HG03432 (cell line): ENCODE data around the gene PTRH1.
A peak's percentile ranks its signal among the peaks of the same experiment; 100 is the strongest.
"Not testable (repeated sequence)": the region's sequence is repeated elsewhere in the genome, so short reads cannot be mapped to it uniquely, and the experiment has no call there.

Source experiments
- ATAC-seq: cut with Tn5 transposase; IDR thresholded peaks from one replicate; pipeline ENCODE4 v1.9.1; 2021; ENCODE audit warnings: mild to moderate bottlenecking, moderate library complexity; ENCODE audit not compliant: unreplicated experiment

The PTRH1 gene, protein sequence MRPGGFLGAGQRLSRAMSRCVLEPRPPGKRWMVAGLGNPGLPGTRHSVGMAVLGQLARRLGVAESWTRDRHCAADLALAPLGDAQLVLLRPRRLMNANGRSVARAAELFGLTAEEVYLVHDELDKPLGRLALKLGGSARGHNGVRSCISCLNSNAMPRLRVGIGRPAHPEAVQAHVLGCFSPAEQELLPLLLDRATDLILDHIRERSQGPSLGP

GRCh38 chr9:127715470-127716337 is at the start of gene PTRH1, which contains the start of gene TTC16:
PTRH1 (minus strand) TSS chr9:127715663; CDS start chr9:127715639, 24 bp downstream.
TTC16 (plus strand) TSS chr9:127716079; CDS start chr9:127716146, 67 bp downstream.
- ATAC-seq: peak; percentile 88

DNA sequence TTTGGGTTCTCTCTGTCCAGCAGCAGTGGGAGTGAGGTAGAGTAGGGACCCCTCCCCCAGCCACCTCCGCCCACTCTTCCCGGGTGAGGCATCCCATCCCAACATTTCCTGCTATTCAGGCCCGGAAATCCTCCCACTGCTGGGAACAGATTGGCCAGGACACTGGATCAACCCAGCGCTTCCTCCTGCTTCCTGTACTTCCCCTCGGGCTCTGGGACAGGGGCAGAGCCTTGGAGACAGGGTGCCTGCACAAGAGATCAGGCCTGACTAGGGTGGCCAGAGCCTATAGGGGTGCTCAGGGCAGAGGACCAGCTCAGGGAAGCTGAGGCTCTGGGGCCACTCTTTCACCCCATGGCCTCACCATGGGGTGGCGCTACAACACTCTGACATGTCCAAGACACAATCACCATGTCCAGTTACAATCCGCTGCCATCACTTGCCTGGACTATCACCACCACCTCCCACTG is 48.5 kb upstream of the PTRH1 start:
- ATAC-seq: no peak

DNA sequence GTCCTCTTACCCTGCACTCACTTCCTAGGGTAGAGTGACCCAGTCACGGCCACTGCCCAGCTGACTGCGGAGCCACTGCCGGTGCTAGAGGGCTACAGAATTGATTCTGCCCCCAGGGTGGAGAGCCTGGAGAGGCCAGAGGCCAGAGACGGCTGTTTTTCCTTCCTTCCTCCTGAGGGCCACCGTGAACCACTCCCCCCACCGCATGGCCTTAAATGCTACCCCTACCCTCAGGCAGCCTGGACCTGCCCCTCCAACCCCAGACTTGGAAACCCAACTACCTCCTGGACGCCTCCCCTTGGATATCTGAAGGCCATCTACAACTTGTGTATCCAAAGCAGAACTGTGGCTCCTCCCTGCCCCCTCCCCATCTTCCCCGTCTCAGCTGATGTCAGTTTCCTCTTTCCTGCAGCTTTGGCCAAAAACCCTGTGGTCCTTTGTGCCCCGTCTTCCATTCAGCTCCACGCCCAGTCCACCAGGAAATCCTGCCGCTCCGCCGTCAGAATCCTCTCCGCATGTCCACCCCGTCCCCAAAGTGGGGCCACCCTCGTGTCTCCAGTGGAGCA is 46.7 kb upstream of the PTRH1 start:
- no peak for ATAC-seq

DNA sequence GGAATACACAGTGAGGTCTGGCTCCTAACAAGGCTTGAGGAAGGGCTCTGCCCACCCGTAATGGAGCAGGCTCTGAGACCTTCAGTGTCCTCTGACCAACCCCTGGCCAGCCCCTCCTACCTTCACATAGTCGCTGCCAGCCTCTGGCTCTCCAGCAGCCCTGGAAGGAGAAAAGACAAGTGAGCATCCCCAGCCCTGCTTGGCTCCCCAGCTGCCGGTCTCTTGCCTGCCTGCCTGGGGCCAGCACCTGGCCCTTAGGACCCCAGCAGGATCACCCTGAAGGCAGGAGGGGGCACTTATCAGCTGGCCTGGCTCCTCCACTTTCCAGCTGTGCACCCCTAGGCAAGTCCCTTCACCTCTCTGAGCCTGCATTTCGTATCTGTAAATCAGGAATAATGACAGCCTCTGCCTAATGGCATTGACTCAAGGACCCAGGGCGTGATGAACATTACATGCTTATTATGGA is 46.1 kb upstream of the PTRH1 start:
- no peak for ATAC-seq

DNA sequence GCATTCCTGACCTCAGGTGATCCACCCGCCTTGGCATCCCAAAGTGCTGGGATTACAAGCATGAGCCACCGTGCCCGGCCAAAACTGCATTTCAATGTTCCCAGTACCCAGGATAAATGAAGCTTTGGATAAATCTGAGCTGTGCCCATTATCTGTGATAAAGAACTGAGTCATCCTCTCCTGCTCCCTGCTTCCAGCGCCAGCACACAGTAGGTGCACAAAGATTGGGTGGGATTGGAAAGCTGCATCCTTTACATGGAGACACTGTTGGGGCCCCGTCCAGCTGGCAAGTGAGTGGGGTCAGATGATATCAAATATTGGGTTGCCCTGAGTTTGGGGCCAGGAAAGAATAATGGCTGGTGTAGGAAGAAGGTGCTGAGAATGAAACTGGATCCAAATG is 45.6 kb upstream of the PTRH1 start:
- no peak for ATAC-seq

DNA sequence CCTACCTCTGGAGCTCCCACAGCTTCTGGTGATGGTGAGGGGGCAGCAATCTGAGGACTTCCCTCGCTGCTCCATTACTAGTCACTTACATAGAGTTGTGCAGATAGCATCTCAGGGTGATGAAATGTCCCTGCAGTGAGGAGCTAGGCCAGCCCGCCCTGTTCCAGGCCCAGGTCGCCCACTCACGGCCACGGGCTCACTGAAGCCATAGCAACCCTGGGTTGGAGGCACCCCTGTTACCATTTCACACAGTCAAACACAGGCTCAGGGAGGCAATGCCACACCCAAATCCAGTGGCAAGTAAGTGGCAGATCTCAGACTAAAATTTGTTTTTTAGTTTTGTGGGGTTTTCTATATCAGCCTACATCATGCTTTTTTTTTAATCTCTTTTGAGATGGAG is 43.4 kb upstream of the PTRH1 start:
- no peak for ATAC-seq

- not testable (repeated sequence) for ATAC-seq
These were observed 41.3 kb upstream of the PTRH1 start for GRCh38 chr9:127756776-127757175.

DNA sequence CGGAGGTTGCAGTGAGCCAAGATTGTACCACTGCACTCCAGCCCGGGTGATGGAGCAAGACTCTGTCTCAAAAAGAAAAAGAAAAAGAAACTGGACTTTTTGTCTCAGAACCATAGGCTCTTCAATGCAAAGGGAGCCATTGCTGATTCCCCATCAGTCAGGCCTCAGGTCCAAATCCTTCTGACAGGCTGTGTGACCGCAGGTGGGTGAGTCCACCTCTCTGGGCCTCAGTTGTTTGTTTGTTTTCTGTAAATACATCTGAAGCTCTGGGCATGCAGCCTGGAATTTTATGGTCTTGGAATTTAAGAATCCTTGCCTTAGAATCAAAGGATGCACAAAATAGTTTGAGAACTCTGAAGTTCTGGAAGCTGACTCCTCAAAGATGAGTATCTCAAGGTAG is 40.8 kb upstream of the PTRH1 start:
- no peak for ATAC-seq

GRCh38 chr9:127755061-127756060 is 39.9 kb upstream of the PTRH1 start:
- no peak for ATAC-seq

DNA sequence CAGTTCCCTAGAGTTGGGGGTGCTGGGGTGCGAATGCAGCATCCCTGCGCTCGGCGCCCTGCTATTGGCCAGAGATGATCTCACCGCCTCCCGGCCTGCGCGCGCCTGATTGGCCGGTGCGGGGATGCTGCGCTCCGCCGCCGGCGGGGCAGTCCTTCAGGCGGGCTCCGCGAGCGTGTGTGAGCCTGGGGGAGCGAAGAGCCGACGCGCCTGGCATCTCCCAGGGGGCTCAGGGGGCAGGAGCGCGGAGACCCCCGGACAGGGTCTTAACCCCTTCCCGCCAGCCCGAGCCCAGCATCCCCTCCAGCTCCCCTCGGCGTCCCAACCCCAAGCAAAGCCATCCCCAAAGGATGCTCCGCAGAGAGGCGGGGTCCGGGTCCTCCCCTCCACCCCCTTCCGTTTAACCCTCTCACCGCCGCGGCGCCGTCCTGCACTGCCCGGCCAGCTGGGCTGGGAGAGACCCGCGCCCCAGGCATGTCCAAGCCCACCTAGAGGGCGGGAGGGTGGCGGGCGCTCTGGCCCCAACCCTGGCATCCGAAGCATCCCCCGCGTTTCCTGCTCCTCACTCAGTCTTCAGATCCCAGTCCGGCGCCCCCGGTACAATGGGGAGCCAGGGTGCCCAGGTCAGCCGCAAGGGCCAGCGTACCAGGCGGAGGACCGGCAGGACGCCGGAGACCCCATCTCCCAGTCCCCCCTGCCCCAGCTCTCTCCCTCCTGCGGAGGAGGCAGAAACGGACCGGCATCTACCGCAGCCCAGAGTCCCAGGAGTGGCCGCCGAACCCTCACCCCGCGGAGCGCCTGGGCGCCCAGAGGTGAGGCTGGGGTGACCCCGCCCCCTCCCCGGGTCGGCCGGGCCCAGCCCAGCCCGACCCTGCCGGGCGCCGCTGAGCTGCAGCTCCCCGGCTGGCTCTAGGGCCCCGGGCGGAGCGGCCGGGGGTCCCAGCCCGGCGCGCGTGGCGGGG is 38.9 kb upstream of the PTRH1 start:
- no peak for ATAC-seq

DNA sequence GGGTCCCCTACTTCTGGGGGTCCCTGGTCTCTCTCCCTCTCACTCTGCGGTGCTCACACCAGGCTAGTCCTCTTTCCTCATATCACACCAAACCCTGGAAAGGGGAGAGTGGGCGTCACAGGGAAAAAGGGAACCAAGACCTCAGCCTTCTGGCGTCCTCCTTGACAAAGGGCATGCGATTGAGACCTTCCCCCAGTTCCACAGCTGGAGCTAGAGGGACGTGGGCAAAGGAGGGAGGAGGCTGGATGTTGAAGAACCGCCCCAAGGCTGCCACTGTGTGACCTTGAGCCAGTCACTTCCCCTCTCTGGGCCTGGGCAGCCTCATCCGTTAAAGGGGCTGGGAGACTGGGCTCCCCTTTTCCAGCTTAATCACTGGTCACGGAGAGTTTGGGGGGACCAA is 38.2 kb upstream of the PTRH1 start:
- ATAC-seq: no peak

GRCh38 chr9:127753148-127753547 is 37.7 kb upstream of the PTRH1 start:
- ATAC-seq: no peak

DNA sequence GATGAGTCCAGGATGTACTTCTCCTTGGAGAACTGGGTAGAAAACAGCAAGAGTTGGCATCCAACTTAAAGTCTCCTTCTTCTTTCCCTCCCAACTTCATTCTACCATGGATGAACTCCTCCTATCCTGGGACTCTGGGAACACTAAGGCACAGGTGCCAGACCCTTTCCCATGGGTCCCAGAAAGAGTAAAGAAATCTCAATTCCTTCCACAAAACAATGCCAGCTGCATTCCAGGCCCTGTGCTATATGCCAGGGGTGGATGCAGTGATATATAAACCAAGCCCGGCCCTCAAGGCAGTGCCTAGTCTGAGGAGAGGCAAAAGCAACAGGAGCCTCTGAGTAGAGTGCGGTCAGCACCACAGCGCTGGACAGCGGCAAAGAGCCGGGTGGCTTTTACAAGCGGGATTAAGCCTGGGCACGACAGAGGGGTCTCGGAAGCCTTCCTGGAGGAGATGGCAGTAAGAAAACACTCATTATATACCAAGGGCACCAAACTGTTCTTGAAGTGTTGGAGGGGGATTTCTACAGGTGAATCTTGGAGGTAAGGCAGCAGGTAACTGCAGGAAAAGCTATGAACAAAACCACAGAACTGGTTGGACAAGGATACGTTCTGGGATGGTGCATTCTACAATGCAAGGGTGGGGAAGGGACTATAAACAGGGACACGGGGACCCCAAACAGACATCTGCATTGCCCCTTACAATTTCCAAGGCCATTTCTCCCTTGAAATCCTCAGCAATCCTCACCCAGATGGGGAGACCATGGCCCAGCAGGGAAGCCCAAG is 36.0 kb upstream of the PTRH1 start:
- ATAC-seq: no peak

- ATAC-seq: no peak
These were observed 33.8 kb upstream of the PTRH1 start for GRCh38 chr9:127749090-127749787.

DNA sequence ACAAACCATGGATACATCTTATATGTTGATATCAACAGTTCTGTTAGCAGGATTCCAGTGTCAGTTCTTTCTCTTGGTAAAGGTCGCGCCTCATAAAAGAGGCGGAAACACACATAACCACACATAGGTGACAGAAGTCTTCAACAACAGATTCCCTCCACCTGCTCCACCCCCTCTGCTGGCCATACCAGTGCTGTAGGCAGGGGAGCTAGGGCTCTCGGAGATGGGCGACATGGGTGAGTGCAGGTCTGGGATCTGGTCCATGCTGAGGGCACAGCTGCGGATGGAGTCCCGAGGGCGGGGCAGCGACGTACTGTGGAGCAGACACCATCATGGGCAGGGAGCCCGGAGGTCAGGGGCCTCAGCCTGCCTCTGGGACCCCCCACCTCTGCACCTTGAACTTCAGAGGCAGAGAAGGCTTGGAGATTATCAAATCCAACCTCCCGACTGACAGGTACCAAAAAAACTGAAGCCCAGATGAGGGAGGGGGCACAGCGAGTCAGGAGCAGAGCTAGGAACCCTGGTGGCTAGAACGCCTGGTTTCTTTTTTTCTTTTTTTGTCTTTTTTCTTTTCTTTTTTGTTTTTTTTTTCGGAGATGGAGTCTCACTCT is 31.6 kb upstream of the PTRH1 start:
- no peak for ATAC-seq

GRCh38 chr9:127744398-127745110 is 29.1 kb upstream of the PTRH1 start:
- ATAC-seq: no peak
